Peyer's patch (tissue), 4 donors: ENCODE results near the gene TPD52L2. TPM values are rescaled to one million over a fixed set of nuclear protein-coding genes. Genes with fewer than 3 reads are reported as not detected.
"Not testable (repeated sequence)": the region's sequence is repeated elsewhere in the genome, so short reads cannot be mapped to it uniquely, and the experiment has no call there.

ENCODE experiments used
- DNase-seq, 3 donors: peaks; one replicate each; pipeline ENCODE4 v3.0.0-alpha.2; 2017 to 2019
- H3K27ac ChIP-seq, 4 donors: fragments of 200-600 bp; sonication (generic); one replicate each; pipeline ENCODE4 v1.5.1; 2016 to 2019
- H3K27me3 ChIP-seq, 2 donors: fragments of 200-600 bp; sonication (generic); one replicate each; pipeline ENCODE4 v1.5.1; 2019
- H3K36me3 ChIP-seq, 3 donors: fragments of 200-600 bp; sonication (generic); one replicate each; pipeline ENCODE4 v1.5.1; 2016 to 2019
- H3K4me1 ChIP-seq, 4 donors: fragments of 200-600 bp; sonication (generic); one replicate each; pipeline ENCODE4 v1.5.1; 2016 to 2019
- H3K4me3 ChIP-seq, 4 donors: fragments of 200-600 bp; sonication (generic); 1 replicate in 3 of 4; 2 replicates in 1 of 4; pipeline ENCODE4 v1.5.1; 2016 to 2019; ENCODE audit warnings: mild to moderate bottlenecking in 1 of 4
- H3K9me3 ChIP-seq, 4 donors: fragments of 200-600 bp; sonication (generic); one replicate each; pipeline ENCODE4 v1.5.1; 2016 to 2019; ENCODE audit warnings: mild to moderate bottlenecking in 1 of 4
- POLR2A ChIP-seq, 2 donors: fragments of 450-650 bp; IDR thresholded peaks; one replicate each; pipeline ENCODE4 v1.5.1; 2017; ENCODE audit warnings: antibody characterized with exemption in 2 of 2, mild to moderate bottlenecking in 2 of 2, moderate library complexity in 2 of 2
- total RNA-seq, 4 donors: library from RNA; depleted of rRNA; stranded (reverse); fragments of >200 nt; gene quantifications; one replicate each; pipeline ENCODE4 v1.1.0, GENCODE V29; 2016
- TF ChIP-seq, protein P1 (sequence below), 6 experiments: fragments of 450-650 bp in 4 of 6; fragments of 200-600 bp in 2 of 6; sonication (generic) in 1 of 6; IDR thresholded peaks; one replicate each; pipeline ENCODE4 v1.5.1; 2017 to 2019; ENCODE audit warnings: antibody characterized with exemption in 6 of 6, mild to moderate bottlenecking in 3 of 6, moderate library complexity in 1 of 6

TPD52L2 gene
- total RNA-seq, 4 donors from 2014 or later = 59.4 to 78.7 (median 65.1) TPM

DNA sequence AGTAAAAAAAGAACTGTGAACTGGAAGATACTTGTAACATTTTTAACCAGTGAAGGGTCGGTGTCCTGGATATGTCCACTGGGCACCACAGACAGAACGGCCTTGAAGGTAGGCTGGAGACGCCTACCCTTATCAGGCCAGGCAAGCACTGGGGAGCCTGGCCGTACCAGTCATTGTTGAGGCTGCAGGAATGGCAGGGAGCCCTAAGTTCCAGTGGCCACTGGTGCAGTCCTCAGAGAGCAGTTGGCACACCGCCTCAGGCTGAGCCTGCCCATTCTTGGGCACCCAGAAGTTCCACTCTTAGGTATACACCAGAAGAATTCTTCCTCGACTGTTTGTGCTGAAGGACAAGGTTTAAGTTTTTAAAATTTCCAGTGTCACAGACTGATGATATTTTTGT, 50.4 kb downstream of the TPD52L2 start:
- DNase-seq = no peak
- Histone ChIP-seq H3K4me1 (peaks cover 0 to 25% (median 5%) of the 10 kb centered on the region in 4 donors), H3K9me3 (peaks cover 0 to 5% (median 0%) of the 10 kb centered on the region in 4 donors), H3K4me3 (no peak overlapping the region), H3K27me3 (no peaks in the 10 kb centered on the region), H3K27ac (no peak overlapping the region), H3K36me3 (peaks cover 0 to 25% (median 0%) of the 10 kb centered on the region in 3 donors)
- TF ChIP-seq, protein P1, sequence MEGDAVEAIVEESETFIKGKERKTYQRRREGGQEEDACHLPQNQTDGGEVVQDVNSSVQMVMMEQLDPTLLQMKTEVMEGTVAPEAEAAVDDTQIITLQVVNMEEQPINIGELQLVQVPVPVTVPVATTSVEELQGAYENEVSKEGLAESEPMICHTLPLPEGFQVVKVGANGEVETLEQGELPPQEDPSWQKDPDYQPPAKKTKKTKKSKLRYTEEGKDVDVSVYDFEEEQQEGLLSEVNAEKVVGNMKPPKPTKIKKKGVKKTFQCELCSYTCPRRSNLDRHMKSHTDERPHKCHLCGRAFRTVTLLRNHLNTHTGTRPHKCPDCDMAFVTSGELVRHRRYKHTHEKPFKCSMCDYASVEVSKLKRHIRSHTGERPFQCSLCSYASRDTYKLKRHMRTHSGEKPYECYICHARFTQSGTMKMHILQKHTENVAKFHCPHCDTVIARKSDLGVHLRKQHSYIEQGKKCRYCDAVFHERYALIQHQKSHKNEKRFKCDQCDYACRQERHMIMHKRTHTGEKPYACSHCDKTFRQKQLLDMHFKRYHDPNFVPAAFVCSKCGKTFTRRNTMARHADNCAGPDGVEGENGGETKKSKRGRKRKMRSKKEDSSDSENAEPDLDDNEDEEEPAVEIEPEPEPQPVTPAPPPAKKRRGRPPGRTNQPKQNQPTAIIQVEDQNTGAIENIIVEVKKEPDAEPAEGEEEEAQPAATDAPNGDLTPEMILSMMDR (IDR thresholded peaks at IDR 0.05) = no peak
- no peak for TF ChIP-seq POLR2A (IDR thresholded peaks at IDR 0.05)

DNA sequence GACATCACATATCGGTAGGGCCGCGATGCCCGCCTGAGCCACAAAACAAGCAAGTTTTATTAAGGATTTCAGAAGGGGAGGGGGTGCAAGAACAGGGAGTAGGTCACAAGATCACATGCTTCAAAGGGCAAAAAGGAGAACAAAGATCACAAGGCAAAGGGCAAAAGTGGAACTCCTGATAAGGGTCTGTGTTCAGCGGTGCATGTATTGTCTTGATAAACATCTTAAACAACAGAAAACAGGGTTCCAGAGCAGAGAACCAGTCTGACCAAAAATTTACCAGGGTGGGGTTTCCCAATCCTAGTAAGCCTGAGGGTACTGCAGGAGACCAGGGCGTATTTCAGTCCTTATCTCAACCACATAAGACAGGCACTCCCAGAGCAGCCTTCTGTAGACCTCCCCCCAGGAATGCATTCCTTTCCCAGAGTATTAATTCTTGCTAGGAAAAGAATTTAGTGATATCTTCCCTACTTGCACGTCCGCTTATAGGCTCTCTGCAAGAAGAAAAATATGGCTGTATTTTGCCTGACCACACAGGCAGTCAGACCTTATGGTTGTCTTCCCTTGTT, 51.4 kb downstream of the TPD52L2 start:
- H3K27ac ChIP-seq, DNase-seq: not testable (repeated sequence)

DNA sequence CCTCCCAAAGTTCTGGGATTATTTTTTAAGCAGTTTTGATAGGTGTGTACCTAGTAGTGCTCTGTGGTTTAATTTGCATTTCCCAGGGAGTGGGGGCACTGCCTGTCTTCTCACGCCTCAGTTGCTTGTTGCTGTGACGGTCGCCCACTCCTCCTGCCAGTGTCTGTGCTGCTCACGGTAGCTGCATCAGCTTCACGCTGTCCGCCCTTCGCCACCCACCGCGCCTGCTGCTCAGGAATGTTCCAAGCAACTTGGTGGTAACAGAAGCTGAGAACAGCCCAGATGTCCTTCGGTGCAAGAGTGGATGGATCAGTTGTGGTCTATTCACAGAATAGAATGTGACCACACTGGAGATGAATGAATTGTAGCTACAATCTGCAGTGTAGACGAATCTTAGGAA, 52.7 kb downstream of the TPD52L2 start:
- H3K4me1 ChIP-seq = peaks cover 0 to 3% (median 0%) of the 10 kb centered on the region in 4 donors
- H3K27me3 ChIP-seq = no peaks in the 10 kb centered on the region
- DNase-seq = no peak
- H3K27ac ChIP-seq = no peak overlapping the region
- H3K36me3 ChIP-seq = peaks cover 0 to 40% (median 0%) of the 10 kb centered on the region in 3 donors
- H3K4me3 ChIP-seq = no peak overlapping the region
- TF ChIP-seq POLR2A (IDR thresholded peaks at IDR 0.05) = no peak
- TF ChIP-seq, protein P1 (IDR thresholded peaks at IDR 0.05) = no peak
- peaks cover 0 to 5% (median 0%) of the 10 kb centered on the region in 4 donors for H3K9me3 ChIP-seq

More for the DNA sequence above, 51.4 kb downstream of the TPD52L2 start:
- not testable (repeated sequence) for H3K9me3 ChIP-seq, H3K27me3 ChIP-seq, H3K4me3 ChIP-seq
- H3K36me3 ChIP-seq = peaks cover 0 to 34% (median 0%) of the 10 kb centered on the region in 3 donors
- H3K4me1 ChIP-seq = peaks cover 0 to 15% (median under 1%) of the 10 kb centered on the region in 4 donors

DNA sequence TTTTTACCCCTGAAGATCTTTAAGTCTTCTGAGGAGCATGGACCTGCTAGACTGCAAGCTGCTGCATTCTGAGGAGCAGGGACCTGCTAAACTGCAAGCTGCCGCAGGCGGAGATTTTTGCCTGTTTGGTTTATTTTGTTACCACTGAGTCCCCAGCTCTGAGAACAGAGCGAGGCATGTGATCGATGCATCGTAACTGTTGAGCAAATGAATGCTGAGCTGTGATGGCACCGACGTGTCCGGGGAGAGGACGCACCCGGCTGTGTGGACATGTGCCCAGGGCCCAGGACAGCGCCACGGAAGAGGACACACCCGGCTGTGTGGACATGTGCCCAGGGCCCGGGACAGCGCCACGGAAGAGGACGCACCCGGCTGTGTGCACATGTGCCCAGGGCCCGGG, 54.1 kb downstream of the TPD52L2 start:
- Histone ChIP-seq H3K4me1 (no peaks in the 10 kb centered on the region), H3K27ac (no peak overlapping the region), H3K27me3 (no peaks in the 10 kb centered on the region), H3K4me3 (no peak overlapping the region), H3K9me3 (peaks cover 0 to 5% (median 0%) of the 10 kb centered on the region in 4 donors), H3K36me3 (peaks cover 0 to 43% (median 0%) of the 10 kb centered on the region in 3 donors)
- DNase-seq = no peak
- TF ChIP-seq, protein P1 (IDR thresholded peaks at IDR 0.05) = no peak
- TF ChIP-seq POLR2A (IDR thresholded peaks at IDR 0.05) = no peak

DNA sequence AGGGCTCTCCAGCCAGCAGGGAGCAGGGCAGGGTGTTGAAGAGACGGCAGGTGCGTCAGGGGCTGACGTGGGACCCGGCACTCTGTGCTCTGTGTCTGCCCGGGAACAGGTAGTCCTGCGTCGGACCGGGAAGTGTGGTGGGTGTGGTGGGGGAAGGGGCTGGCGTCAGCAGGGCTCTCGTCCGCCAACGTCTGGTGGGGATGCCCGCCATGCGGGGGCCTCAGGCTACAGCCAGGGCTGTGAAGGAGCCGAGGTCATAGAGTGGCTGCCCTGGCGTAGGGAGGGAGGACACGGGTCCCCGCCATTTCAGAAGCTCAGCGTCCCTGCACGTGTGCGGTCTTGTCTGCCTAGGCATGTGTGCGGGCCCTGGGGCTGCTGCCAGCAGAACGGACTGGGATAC, 55.2 kb downstream of the TPD52L2 start:
- peaks cover 0 to 52% (median 0%) of the 10 kb centered on the region in 3 donors for H3K36me3 ChIP-seq
- no peak overlapping the region for H3K4me3 ChIP-seq
- H3K27ac ChIP-seq = no peak overlapping the region
- DNase-seq = no peak
- no peaks in the 10 kb centered on the region for H3K27me3 ChIP-seq
- TF ChIP-seq, protein P1 (IDR thresholded peaks at IDR 0.05) = no peak
- no peak for TF ChIP-seq POLR2A (IDR thresholded peaks at IDR 0.05)
- H3K4me1 ChIP-seq = no peaks in the 10 kb centered on the region
- peaks cover 0 to 5% (median 0%) of the 10 kb centered on the region in 4 donors for H3K9me3 ChIP-seq

DNA sequence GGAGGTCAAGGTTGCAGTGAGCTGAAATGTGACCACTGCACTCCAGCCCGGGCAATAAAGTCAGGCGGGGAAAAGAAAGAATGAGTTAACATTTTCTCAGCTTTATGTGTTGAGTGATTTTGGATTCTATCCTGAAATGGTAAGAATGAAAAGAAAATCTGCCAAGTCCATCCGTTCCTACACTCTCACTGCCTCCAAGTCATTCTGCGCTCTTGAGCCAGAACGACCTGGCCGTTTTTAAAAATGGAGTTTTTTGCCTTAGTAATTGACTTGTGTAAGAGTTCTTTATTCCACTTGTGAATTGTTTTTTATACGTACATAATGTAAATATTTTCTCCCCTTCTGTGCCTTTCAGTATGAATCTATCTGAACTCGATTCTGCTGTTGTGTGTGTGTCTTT, 58.6 kb downstream of the TPD52L2 start:
- Histone ChIP-seq H3K36me3 (peaks cover 0 to 60% (median 0%) of the 10 kb centered on the region in 3 donors), H3K4me1 (no peaks in the 10 kb centered on the region), H3K9me3 (no peaks in the 10 kb centered on the region), H3K27me3 (no peaks in the 10 kb centered on the region), H3K4me3 (no peak overlapping the region), H3K27ac (no peak overlapping the region)
- TF ChIP-seq POLR2A (IDR thresholded peaks at IDR 0.05) = no peak
- TF ChIP-seq, protein P1 (IDR thresholded peaks at IDR 0.05) = no peak
- no peak for DNase-seq
